Measurements from ENCODE around the gene MMD. TPM values are rescaled to one million over a fixed set of nuclear protein-coding genes. Genes with fewer than 3 reads are reported as not detected.

Gene MMD
- total and polyA plus RNA-seq, 2 of the 13 experiments (the other 11 are each of a cell fraction or from before 2014, with no cell fraction given) = 121 to 225 TPM

GRCh38 chr17:55348749-55349354 is 72.8 kb downstream of the MMD start (continued):
- TF ChIP-seq CCDC6 (CRISPR knock-in tag; IDR thresholded peaks at IDR 0.05) = no peak
- TF ChIP-seq ZGPAT (CRISPR knock-in tag; IDR thresholded peaks at IDR 0.05) = peak; percentile 78
- 0 out of 2 replicates have a peak, but pooled peaks have one; percentile 41 for TF ChIP-seq ARID2 (CRISPR knock-in tag; IDR thresholded peaks at IDR 0.05; ENCODE audit: borderline replicate concordance)
- TF ChIP-seq ZNF143 (CRISPR knock-in tag; IDR thresholded peaks at IDR 0.05) = no peak
- TF ChIP-seq MLX (CRISPR knock-in tag; IDR thresholded peaks at IDR 0.05) = peak; percentile 41; the same call in 1 of the 2 replicates
- 0 out of 2 replicates have a peak, but pooled peaks have one; percentile 45 for TF ChIP-seq CSRNP1 (CRISPR knock-in tag; IDR thresholded peaks at IDR 0.05)
- peak; percentile 26; the same call in 1 of the 2 replicates for TF ChIP-seq ETV5 (CRISPR knock-in tag; IDR thresholded peaks at IDR 0.05; ENCODE audit: borderline replicate concordance)
- TF ChIP-seq RXRB (CRISPR knock-in tag; IDR thresholded peaks at IDR 0.05; ENCODE audit: borderline replicate concordance) = peak; percentile 48; the same call in 1 of the 2 replicates
- 0 out of 2 replicates have a peak, but pooled peaks have one; percentile 32 for TF ChIP-seq KDM3A (CRISPR knock-in tag; IDR thresholded peaks at IDR 0.05; ENCODE audit: low read depth)
- TF ChIP-seq ZNF674 (CRISPR knock-in tag; IDR thresholded peaks at IDR 0.05; ENCODE audit: low read depth) = no peak
- no peak for TF ChIP-seq HES4 (CRISPR knock-in tag; IDR thresholded peaks at IDR 0.05; ENCODE audit: borderline replicate concordance)
- TF ChIP-seq ATF6 (CRISPR knock-in tag; conservative IDR thresholded peaks at IDR 0.05) = peak; percentile 42; the same call in 1 of the 2 replicates
- no peak for TF ChIP-seq UBTF (CRISPR knock-in tag; IDR thresholded peaks at IDR 0.05)
- no peak for TF ChIP-seq RORA (CRISPR knock-in tag; IDR thresholded peaks at IDR 0.05)
- no peak for TF ChIP-seq DMAP1 (CRISPR knock-in tag; IDR thresholded peaks at IDR 0.05)
- TF ChIP-seq SMAD3 (CRISPR knock-in tag; IDR thresholded peaks at IDR 0.05) = peak; percentile 78
- peak; percentile 89 for TF ChIP-seq ERF (CRISPR knock-in tag; IDR thresholded peaks at IDR 0.05)
- TF ChIP-seq THAP11 (CRISPR knock-in tag; IDR thresholded peaks at IDR 0.05) = peak; percentile 50; the same call in 1 of the 2 replicates
- TF ChIP-seq ZNF17 (CRISPR knock-in tag; IDR thresholded peaks at IDR 0.05) = no peak
- TF ChIP-seq ZNF614 (CRISPR knock-in tag; IDR thresholded peaks at IDR 0.05; ENCODE audit: borderline replicate concordance) = 0 out of 2 replicates have a peak, but pooled peaks have one; percentile 54
